HG03439 (cell line): Measurements from ENCODE around the gene TBX21.

Experiments
- ATAC-seq: cut with Tn5 transposase; IDR thresholded peaks from one replicate; pipeline ENCODE4 v1.9.1; 2021; ENCODE audit warnings: mild to moderate bottlenecking, moderate library complexity; ENCODE audit not compliant: unreplicated experiment

TBX21 gene

DNA sequence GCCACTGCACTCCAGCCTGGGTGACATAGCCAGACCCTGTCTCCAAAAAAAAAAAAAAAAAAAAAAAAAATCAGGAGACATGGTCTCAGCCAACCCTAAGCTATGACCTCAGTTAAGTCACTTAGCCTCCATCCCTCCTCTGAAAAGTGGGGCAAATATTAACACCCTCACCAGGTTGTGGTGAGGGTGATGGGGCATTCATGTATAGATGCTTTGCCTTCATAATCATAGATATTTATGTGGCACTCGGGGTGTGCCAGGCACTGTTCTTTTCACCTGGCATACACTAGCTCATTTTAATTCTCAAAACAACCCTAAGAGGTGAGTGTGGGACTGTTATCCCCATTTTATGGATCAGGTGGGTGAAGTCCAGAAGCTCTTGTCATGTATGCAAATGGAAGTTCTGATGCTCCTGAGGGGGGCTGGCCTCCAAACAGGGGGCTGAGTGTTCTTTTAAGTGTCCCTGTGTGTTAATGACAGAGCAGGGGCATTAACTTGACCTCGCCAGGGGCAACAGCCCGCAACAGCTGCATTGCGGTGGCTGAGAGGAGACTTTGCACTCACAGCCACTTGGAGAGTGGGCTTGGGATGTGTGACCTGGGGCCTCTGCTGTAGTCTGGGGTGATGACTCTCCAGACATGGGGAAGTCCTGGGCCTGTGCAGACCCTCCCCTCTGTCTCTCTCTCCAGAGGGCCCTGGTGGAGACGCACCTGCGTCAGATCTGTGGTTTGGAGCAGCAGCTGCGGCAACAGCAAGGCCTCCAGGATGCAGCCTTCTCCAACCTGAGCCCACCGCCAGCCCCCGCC lies 34.9 kb upstream of the TBX21 start:
- ATAC-seq = no peak

- no peak for ATAC-seq
Observed at GRCh38 chr17:47698749-47699535, 34.1 kb upstream of the TBX21 start.

DNA sequence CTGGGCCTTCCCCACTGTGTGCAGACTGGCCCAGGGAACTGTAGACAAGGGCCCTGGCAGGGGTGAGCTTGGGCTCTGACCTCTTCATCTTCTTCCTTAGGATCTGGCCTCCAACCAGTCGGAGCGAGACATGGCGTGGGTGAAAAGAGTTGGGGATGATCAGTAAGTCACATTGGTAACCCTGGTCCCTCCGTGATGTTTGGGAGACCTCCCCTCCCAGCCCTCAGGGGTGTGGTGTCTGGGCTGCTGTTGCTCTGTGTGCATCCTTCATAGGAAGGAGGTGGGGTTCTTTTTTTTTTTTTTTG lies 33.5 kb upstream of the TBX21 start:
- ATAC-seq = no peak

DNA sequence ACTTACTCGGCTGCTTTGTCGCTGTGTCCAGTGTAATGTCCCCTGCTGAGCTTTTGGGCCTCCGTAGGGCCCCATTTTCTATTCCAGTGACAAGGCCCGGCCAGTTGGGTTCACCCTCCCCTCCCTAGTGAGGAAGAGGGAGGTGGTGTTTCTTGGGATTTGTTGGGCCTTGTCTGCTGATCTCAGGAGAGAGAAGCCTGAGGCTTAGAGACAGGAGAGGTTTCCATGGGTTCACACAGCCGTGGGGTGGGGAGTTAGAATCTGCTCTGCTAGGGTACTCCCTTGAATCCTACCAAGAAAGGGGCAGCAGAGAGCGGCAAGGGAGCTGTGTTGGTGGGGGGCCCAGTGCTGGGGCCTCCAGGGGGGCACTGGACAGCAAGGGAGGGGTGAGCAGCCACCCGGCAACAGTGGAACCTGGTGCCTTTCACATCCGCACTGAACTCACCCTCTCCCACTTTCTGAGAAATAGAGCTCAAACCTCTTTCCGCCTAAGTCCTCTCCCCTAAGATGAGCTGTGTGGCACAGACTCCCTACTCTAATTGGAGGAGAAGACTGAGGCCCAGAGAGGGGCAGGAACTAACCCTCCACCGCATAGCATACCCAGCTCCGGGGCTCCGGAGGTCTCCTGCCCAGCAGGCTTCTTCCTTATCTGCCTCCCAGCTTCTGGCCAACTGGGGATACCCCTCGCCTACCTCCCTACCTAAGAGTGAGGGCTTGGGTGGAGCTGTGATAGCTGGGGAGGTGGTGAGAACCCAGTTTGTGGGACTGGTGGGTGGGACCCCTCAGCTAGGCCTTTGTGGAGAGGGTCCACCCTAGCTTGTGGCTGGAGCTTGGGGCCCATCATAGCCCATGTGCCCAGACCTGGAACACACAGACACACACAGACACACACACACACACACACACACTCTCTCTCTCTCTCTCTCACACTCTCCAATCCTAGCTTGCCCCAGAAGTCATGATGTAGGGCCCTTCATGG lies 32.3 kb upstream of the TBX21 start:
- ATAC-seq = no peak

DNA sequence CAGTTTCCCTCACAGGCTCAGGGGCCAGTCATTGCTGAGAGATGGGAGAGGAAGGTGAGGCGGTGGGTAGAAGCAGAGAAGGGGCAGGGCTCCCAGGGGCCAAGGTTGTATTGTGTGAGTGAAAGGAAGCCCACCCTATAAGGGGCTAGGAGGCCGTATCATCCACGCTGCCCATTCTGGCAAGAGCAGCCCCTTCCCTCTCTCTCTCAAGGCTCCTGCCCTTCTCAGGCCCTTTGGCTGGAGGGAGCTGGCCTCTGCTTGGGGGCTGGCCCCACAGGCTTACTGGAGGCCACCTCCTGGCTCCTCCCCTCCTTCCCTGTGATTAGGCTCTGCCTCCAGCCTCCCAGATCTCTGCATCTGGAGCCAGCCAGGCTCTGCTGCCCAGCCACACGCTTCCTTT lies 31.4 kb upstream of the TBX21 start:
- no peak for ATAC-seq

GRCh38 chr17:47702391-47702995 lies 30.5 kb upstream of the TBX21 start:
- ATAC-seq = no peak

DNA sequence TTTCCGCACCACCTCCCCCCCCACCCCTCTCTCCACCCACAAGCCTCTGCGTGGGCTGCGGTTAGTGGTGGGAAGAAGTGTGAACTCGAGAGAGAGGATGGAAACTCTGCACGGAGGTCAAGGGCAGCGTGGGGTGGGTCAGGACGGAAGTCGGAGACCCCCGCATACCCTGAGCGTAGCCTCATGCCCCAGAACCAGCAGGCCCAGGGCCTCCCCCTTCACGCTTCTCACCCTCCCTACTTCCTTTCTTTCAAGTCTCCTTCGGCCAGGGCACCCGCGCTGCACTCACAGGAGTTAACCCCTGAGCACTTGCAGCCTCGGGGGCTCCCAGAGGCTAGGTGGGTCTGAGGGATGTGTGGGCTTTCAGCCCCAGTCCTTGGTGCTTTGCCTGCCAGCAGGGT lies 29.8 kb upstream of the TBX21 start:
- ATAC-seq = no peak

DNA sequence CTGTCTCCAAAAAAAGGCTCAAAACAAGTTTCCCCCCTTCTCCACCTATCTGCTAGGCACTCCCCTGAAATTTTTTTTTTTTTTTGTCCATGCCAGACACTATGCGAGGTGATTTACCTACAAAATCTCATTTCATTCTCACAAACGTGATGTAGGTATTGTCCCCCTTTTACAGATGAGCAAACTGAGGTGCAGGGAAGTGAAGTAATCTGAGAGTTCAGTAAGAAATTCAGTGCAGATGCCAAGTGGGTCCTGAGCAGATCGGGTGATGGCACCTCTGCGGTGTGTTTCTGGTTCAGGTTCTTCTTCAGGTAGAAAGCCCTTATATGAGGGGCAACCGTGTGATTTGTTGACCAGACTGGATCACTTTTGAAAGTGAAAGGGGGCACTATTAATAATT lies 29.4 kb upstream of the TBX21 start:
- no peak for ATAC-seq

GRCh38 chr17:47704116-47704515 lies 28.9 kb upstream of the TBX21 start:
- ATAC-seq = no peak

DNA sequence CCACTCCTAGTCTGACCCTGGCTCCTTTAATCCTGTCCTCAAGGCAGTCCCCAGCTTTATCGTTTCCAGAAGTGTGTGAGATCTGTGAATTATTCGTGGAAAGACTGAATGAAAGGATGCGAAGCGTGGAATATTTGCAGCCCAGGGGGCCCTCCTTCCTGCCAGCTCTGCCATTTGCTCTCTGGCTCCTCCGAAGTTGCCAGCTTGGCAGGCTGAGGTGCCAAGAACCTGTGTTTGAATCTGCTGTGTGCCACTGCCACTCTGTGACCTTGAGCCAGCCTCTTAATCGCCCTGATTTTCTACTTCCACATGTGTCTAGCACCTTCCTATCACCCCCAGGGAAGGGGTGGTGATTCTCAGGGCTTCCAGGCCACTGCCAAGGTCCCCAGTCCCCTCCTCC lies 28.3 kb upstream of the TBX21 start:
- no peak for ATAC-seq

DNA sequence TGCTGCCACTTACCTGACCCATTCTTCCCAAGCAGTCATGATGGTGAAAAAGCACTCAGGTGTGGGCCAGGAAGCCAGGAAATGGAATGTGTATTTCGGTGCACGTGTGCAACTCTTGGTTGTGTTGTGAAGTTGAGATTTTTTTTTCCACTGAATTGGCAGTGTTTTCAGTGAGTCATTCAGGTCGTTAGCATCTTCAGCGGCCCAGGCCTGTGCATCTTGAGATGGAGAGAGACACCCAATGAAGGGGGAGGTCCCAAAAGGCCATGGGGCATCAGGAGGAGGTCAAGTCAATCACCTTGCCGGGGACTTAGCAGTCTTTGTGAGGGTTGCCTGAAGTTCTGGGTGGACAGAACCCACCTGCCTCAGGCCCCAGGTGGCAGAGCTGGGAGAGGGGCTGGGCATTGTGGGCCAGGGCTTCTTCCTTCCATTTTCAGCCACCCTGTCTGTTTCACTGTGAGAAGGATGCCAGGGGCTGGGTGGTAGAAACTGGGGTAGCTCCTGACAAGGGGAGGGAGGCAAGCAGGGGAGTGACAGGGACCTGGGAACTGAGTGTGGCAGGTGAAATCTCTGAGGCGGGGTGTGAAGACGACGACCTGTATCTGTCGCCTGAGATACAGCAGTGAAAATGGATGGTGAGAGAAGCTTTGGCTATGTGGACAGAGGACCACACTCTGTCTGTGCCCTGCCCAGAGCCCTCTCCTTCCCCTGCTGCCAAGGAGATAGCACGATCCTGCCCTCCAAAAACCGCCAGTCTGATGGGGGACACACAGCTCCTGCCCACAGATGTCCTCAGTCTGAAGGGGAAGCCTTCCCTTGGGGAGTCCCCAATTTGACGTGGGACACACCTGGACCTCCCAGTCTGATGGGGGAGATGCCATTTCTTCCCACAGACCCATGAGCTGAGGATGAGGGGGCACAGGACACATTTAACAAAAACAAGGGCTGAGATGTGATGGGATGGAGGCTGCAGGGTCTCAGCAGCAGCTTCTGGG lies 27.2 kb upstream of the TBX21 start:
- no peak for ATAC-seq

- ATAC-seq = no peak
Observed at GRCh38 chr17:47707056-47707804, 25.8 kb upstream of the TBX21 start.

- no peak for ATAC-seq
Observed at GRCh38 chr17:47707884-47708283, 25.2 kb upstream of the TBX21 start.

- no peak for ATAC-seq
Observed at GRCh38 chr17:47708312-47708863, 24.6 kb upstream of the TBX21 start.

GRCh38 chr17:47708864-47709541 lies 24.0 kb upstream of the TBX21 start:
- no peak for ATAC-seq

GRCh38 chr17:47709594-47709993 lies 23.4 kb upstream of the TBX21 start:
- ATAC-seq = no peak

DNA sequence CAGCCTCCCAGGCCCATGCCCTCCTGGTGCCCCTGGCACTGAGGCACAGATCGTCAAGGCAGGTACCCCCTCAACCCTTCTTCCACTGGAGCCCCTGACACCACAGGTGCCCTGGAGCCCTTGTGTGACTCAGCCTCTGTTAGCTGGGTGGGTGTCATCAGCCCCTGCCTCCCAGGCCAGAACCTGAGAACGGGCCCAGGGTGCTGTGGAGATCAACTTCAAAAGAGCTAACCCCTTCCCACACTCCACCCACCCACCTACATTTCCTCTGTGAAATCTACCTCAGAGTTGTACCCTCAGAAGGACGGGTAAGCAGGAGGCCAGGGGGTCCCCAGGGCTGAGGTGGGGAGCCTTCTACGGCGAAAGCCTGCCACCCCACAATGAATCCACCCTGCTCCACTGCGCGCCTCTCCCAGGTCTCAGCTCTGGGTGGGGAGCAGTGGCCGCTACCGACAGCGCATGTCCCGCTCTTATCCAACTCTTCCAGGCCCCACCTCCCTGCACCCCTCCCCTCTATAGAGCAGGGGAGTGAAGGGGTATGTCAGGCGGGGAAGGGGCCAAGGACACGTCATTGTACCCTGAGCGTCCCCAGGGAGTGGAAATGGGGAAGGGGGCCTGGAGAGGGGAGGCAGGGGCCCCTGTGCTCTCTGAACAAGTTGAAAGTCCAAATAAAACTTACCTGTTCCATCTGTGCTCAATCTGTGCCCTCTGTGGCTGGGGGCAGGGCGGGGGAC lies 21.5 kb upstream of the TBX21 start:
- ATAC-seq = no peak
